HEK293T (cell line): Measurements from ENCODE around the gene NDUFAF8.

Source experiments
- CTCF ChIA-PET: fragments of 350-600 bp; formaldehyde crosslinking; extraction: SDS; loops from one replicate; lab custom pipeline; 2021; ENCODE audit warnings: antibody characterized with exemption, inconsistent platforms; lab: Yijun Ruan, JAX
- POLR2A ChIA-PET: fragments of 350-600 bp; formaldehyde crosslinking; extraction: SDS; loops from one replicate; lab custom pipeline; 2020; ENCODE audit warnings: antibody characterized with exemption, inconsistent platforms; lab: Yijun Ruan, JAX
- DNase-seq: peaks from one replicate; pipeline ENCODE4 v3.0.0; 2012; ENCODE audit warnings: mixed read lengths; ENCODE audit errors: extremely low spot score
- ARNT ChIP-seq: fragments of 450-650 bp; IDR thresholded peaks from 2 replicates; pipeline ENCODE4 v1.6.1; 2017; ENCODE audit warnings: mild to moderate bottlenecking
- BHLHE40 ChIP-seq: fragments of 450-650 bp; IDR thresholded peaks from 2 replicates; pipeline ENCODE4 v1.6.1; 2016; ENCODE audit warnings: mild to moderate bottlenecking, moderate library complexity, borderline replicate concordance
- CTBP1 ChIP-seq: fragments of 450-650 bp; IDR thresholded peaks from 2 replicates; pipeline ENCODE4 v1.6.1; 2016; ENCODE audit warnings: borderline replicate concordance
- ELF4 ChIP-seq: fragments of 450-650 bp; IDR thresholded peaks from 2 replicates; pipeline ENCODE4 v1.6.1; 2017; ENCODE audit warnings: antibody characterized with exemption
- FOXA1 ChIP-seq: fragments of 450-650 bp; IDR thresholded peaks from 2 replicates; pipeline ENCODE4 v1.6.1; 2016; ENCODE audit warnings: mild to moderate bottlenecking
- FOXK2 ChIP-seq: fragments of 450-650 bp; IDR thresholded peaks from 2 replicates; pipeline ENCODE4 v1.6.1; 2016; ENCODE audit warnings: mild to moderate bottlenecking
- FOXM1 ChIP-seq: fragments of 450-650 bp; IDR thresholded peaks from 2 replicates; pipeline ENCODE4 v1.6.1; 2017; ENCODE audit warnings: mild to moderate bottlenecking, borderline replicate concordance
- HDGF ChIP-seq: fragments of 450-650 bp; IDR thresholded peaks from 2 replicates; pipeline ENCODE4 v1.6.1; 2017; ENCODE audit warnings: antibody characterized with exemption, borderline replicate concordance
- L3MBTL2 ChIP-seq: fragments of 450-650 bp; conservative IDR thresholded peaks from 2 replicates; pipeline ENCODE4 v1.6.1; 2016; ENCODE audit warnings: mild to moderate bottlenecking
- LEF1 ChIP-seq: fragments of 450-650 bp; IDR thresholded peaks from 2 replicates; pipeline ENCODE4 v1.6.1; 2017; ENCODE audit warnings: mild to moderate bottlenecking, borderline replicate concordance
- NFRKB ChIP-seq: fragments of 450-650 bp; IDR thresholded peaks from 2 replicates; pipeline ENCODE4 v1.6.1; 2016; ENCODE audit warnings: mild to moderate bottlenecking, moderate library complexity
- SP1 ChIP-seq: fragments of 450-650 bp; IDR thresholded peaks from 2 replicates; pipeline ENCODE4 v1.6.1; 2017
- SUZ12 ChIP-seq: fragments of 450-650 bp; IDR thresholded peaks from 2 replicates; pipeline ENCODE4 v1.6.1; 2016; ENCODE audit warnings: mild to moderate bottlenecking
- TARDBP ChIP-seq: fragments of 450-650 bp; IDR thresholded peaks from 2 replicates; pipeline ENCODE4 v1.6.1; 2016
- ZNF384 ChIP-seq: fragments of 450-650 bp; IDR thresholded peaks from 2 replicates; pipeline ENCODE4 v1.6.1; 2016
- TF ChIP-seq, protein P1 (sequence below): fragments of 450-650 bp; IDR thresholded peaks from 2 replicates; pipeline ENCODE4 v1.6.1; 2016

The NDUFAF8 gene

DNA sequence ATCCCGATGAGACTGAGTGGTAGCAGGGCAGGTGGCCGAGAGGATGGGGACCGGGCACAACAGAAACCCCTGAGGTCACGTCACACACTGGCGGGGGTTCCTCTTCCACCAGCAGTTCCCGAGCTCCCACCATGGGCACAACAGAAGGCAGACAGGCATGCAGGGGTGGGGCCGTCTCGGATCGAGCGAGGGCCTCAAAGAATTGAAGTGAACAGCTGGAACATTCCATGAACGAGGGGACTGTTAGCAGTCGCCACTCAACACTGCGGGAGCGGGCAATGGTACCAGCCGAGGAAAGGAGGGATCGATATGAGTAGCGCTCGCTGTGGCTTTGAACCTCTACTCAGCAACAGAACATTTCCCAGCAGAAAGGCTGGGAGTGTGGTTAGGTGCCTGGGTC lies 21.6 kb upstream of the NDUFAF8 start:
- DNase-seq: no peak
- TF ChIP-seq TARDBP (no peak), ZNF384 (no peak), SUZ12 (no peak), SP1 (no peak), NFRKB (no peak), ELF4 (no peak), FOXA1 (no peak), FOXK2 (no peak), ARNT (no peak)
- TF ChIP-seq, protein P1, sequence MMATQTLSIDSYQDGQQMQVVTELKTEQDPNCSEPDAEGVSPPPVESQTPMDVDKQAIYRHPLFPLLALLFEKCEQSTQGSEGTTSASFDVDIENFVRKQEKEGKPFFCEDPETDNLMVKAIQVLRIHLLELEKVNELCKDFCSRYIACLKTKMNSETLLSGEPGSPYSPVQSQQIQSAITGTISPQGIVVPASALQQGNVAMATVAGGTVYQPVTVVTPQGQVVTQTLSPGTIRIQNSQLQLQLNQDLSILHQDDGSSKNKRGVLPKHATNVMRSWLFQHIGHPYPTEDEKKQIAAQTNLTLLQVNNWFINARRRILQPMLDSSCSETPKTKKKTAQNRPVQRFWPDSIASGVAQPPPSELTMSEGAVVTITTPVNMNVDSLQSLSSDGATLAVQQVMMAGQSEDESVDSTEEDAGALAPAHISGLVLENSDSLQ: no peak
- ChIA-PET POLR2A (no interaction called here), CTCF (no interaction called here)

DNA sequence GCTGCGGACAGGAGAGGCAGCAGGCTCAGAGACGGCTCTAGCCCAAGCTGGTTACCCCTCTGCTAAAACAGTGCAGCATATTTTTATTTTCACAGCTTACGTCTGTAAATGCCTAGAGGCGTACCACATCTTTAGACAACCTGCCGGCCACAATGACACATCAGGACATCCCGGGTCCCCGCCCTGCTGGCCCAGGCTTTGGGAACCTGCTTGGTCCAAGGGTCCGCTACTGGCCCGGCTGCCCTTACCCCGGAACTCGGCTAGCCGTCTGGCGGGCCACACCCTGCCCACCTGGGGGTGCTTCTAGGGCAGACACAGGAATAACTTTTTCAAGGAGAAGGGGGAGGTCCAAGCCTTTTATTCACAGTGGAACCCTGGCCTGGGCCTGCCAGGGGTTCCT lies 20.7 kb upstream of the NDUFAF8 start:
- no peak for TF ChIP-seq SUZ12
- TF ChIP-seq L3MBTL2: no peak
- TF ChIP-seq FOXM1: no peak
- no peak for TF ChIP-seq TARDBP
- TF ChIP-seq NFRKB: no peak
- no peak for TF ChIP-seq CTBP1
- TF ChIP-seq ARNT: no peak
- no peak for TF ChIP-seq FOXK2
- TF ChIP-seq FOXA1: no peak
- no peak for TF ChIP-seq BHLHE40
- no peak for TF ChIP-seq SP1
- no peak for TF ChIP-seq HDGF
- TF ChIP-seq, protein P1: no peak
- no peak for TF ChIP-seq ELF4
- TF ChIP-seq LEF1: no peak
- TF ChIP-seq ZNF384: no peak
- CTCF ChIA-PET: no interaction called here
- no peak for DNase-seq
- POLR2A ChIA-PET: no interaction called here

DNA sequence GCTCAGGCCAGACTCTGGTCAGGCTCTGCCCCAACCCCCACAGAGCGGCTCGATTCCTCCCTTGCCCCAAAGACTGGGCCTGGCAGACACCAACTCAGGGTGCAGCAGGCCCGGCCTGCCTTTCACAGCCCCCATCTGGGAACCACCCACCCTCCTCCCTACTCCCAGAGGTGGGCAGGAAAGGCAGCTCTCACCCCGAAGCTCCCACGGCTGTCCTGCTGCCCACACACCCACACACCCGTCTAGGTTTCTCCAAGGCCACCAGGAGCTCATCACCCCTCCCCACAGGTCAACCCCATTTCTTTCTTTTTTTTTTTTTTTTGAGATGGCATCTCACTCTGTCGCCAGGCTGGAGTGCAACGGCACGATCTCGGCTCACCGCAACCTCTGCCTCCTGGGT lies 20.1 kb upstream of the NDUFAF8 start:
- CTCF ChIA-PET: no interaction called here
- POLR2A ChIA-PET: no interaction called here
- DNase-seq: no peak
- TF ChIP-seq ELF4 (no peak), FOXK2 (no peak), L3MBTL2 (no peak), FOXA1 (no peak), NFRKB (no peak), CTBP1 (no peak), SUZ12 (no peak), ZNF384 (no peak), SP1 (no peak), HDGF (no peak), FOXM1 (no peak), TARDBP (no peak)
- TF ChIP-seq, protein P1: no peak

DNA sequence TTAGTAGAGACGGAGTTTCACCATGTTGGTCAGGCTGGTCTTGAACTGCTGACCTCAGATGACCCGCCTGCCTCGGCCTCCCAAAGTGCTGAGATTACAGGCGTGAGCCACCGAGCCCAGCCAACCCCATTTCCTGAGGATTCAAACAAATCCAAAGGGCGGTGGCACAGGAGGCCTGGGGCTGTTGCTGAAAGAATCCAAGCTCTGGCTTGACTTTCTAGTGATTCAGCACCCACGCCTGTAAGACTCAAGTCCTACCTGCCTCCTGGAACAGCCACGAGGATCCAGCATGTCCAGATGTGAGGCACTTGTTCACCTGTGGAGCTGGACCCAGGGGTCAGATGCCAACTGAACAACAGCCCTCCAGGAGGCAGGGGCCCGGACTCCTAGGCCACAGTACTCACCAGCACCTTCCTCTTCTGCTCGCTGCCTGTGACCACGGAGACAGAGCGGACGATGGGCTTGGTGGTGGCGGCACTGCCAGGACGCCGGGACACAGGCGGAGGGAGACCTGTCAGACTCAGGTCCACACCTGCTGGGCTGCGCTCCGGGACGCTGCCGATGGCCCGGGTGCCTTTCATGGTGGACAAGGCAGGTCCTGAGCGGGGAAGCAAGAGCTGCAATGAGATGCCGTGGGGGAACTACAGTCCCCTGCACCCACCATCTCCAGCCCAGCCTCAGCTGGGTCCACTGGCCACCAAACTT lies 19.5 kb upstream of the NDUFAF8 start:
- ChIA-PET CTCF (interaction anchor here (0.5 kb wide), 1 partner anchor 829 kb away, joined by 4 read pairs; no protein-coding TSS in a partner anchor), POLR2A (no interaction called here)
- DNase-seq: no peak
- TF ChIP-seq FOXA1 (no peak), SUZ12 (no peak)

DNA sequence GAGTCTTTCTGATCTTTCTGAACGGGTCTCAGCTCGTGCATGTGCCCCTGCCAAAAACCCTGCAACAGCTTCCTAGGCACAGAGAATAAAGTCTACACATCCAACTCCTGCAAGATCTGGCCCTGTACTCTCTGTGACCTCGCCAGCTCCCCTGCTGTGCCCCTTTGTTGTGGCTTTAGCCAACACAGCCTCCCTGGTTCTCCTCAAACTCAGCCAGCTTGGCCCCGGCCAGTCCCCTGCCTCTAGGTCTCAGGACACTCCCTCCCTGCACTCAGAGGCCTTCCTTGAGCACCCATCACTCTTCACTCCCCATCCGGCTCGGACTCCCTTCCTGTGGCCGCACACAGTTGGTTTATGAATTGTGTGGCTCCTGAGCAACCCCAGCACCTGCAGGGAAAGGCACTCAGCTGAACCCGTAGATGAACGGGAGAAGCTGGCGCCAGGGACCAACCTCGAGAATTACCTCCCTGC lies 17.7 kb upstream of the NDUFAF8 start:
- ChIA-PET POLR2A (interaction anchor here (1.3 kb wide), 1 partner anchor 18 kb away, joined by 7 read pairs; the partner anchor contains the start of genes NDUFAF8 and TEPSIN), CTCF (interaction anchor here (0.8 kb wide), 1 partner anchor 20 kb away, joined by 3 read pairs; no protein-coding TSS in a partner anchor)
- TF ChIP-seq ZNF384 (no peak), TARDBP (no peak), NFRKB (no peak), FOXK2 (no peak)
- TF ChIP-seq, protein P1: no peak
- DNase-seq: no peak
